ENCODE results near the gene CORO2B.

The CORO2B gene, protein sequence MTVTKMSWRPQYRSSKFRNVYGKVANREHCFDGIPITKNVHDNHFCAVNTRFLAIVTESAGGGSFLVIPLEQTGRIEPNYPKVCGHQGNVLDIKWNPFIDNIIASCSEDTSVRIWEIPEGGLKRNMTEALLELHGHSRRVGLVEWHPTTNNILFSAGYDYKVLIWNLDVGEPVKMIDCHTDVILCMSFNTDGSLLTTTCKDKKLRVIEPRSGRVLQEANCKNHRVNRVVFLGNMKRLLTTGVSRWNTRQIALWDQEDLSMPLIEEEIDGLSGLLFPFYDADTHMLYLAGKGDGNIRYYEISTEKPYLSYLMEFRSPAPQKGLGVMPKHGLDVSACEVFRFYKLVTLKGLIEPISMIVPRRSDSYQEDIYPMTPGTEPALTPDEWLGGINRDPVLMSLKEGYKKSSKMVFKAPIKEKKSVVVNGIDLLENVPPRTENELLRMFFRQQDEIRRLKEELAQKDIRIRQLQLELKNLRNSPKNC

DNA sequence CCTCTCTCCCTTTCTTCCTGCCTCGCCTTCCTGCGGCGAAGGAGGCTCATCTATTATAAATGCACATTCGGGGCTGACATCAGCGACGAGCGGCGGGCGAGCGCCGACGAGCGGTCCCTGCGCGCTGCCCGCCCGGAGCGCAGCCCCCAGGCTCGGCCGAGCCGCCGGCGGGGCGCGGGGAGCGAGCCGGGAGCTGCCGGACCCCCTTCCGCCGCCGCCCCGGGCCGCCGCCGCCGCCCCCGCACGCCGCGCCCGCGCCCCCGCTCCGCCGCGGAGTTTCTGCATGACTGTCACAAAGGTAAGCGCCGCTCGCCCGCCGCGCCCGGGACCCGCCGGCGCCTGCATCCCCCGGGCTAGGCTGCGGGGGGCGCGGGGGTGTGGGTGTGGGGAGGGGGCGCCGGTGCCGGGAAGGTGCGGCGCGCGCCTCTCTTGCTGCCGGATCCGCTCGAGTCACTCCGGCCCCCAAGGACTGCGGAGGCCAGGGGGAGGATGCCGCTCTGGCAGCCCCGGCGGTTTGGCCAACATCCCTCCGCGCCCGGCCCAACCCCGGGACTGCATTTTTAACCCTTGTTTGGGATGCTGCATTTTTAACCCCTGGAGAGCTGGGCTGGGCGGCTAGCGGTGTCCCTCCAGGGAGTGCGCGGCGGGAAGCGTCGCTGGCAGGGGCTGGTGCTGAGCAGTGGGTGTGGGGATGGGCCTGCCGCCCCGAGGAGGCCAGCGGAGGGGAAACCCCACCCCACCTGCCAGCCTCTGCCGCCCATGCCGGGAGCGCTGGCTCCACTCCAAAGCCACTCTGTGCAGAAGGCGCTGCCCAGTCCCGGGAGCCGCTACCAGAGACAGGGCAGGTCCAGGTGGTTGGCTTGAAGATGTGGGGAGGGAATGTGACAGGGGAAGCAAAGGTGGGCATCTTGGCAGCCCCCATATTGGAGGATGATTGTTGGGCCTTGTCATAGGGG is at the start of gene CORO2B:
TSS of gene CORO2B (plus strand) at position 14 of the 956 bp plus-strand sequence. CDS start at position 284, 270 bp downstream.
- DNase-seq (ENCODE audit: low spot score): no peak

DNA sequence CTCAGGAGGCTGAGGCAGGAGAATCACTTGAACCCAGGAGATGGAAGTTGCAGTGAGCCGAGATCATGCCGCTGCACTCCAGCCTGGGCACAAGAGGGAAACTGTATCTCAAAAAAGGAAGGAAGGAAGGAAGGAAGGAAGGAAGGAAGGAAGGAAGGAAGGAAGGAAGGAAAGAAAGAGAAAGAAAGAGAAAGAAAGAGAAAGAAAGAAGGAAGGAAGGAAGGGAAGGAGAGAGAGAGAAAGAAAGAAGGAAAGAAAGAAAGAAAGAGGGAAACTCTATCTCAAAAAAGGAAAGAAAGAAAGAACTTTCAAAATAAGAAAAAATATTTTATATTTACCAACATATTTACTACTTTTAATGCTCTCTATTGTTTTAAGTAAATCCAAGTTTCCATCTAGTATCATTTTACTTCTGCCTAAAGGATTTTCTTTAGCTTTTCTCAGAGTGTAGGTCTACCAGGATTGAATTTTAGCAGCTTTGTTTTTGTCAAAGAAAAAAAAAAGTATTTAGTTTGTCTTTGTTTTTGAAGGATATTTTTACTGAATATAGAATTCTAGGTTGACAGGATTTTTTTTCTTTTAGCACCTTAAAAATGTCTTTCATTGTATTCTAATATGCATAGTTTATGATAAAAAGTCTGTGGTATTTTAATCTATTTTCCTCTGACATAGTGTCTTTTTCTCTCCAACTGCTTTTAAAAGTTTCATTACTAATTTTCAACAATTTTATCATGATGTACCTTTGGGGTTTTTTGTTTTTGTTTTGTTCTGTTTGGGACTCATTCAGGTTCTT is 47.2 kb upstream of the CORO2B start:
- DNase-seq (ENCODE audit: low spot score): no peak

DNA sequence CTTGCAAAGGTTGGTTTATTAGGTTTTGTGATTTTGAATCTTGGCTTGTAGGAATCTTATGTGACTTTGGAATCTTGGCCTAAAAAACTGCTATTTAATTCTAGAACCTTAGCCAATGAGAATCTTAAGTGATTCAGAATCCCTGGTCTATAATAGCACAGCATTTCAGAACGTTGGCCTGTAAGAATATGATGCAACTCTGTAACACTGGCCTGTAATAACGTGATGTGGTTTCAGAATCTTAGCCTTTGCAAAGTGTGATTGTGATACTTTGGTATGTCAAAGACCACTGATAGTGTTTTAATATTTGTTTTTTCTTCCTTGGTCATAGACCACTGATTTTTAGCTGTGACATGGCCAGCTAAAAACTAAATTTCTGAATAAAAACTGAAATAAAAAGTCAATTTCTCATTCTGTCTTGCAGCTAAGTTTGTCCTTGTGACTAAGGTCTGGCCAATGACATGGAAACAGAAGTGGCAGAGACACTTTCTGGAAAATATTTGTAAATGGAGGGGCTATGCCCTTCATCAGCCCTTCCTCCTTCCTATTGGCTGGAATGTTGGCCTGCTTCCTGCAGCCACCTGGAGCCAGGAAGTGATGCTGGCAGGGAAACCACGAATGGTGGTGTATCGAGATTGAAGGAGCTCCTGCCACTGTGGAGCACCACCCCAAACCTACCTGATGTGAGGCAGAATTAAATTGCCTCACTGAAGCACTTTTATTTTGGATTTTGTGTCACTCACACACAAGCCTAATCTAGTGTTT is 42.3 kb upstream of the CORO2B start:
- DNase-seq (ENCODE audit: low spot score): no peak

DNA sequence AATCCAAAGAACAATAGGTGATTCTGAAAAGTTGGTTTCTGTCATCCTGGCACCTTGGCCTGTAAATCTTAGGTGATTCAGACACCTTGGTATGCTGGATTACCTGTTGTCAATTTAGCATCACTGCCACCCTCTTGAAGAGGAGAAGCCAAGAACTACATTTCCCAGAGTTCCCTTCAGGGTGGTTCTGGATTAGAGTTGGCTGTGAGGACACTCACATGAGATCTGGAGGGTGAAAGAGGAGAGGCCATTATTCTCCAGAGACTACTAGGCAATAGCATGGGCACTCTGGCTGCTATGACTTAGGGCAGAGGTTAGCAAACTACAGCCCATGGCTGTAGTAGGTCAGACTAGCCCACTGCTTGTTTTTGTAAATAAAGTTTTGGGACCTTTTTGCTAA is 41.7 kb upstream of the CORO2B start:
- DNase-seq (ENCODE audit: low spot score): no peak

DNA sequence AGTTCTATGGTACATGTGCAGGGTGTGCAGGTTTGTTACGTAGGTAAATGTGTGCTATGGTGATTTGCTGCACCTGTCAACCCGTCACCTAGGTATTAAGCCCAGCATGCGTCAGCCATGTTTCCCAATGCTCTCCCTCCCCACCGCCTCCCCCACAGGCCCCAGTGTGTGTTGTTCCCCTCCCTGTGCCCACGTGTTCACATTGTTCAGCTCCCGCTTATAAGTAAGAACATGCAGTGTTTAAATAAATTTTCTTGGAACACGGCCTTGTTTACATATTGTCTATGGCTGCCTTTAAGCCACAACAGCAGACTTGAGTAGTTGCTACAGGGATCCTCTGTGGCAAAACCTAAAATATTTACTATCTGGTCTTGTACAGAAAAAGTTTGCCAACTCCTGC is 41.3 kb upstream of the CORO2B start:
- DNase-seq (ENCODE audit: low spot score): no peak

DNA sequence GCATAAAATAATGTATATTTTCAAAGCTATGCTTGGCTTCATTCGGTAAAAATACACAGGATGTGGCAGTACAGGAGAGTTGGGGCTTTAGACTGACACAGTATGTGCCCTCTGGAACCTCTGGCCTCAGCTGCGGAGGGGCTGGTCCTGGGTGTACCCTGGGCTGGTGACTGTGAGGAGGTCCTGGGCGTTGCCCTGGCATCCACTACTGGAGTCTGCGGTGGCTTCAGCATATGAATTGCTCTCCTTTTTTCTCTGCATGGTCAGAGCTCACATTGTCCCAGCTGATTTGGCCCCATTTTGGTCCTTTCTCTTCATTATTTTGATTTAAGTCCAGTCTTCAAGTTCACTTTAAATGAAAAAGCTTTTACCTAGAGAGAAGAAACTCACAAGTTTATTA is 40.5 kb upstream of the CORO2B start:
- DNase-seq (ENCODE audit: low spot score): no peak

DNA sequence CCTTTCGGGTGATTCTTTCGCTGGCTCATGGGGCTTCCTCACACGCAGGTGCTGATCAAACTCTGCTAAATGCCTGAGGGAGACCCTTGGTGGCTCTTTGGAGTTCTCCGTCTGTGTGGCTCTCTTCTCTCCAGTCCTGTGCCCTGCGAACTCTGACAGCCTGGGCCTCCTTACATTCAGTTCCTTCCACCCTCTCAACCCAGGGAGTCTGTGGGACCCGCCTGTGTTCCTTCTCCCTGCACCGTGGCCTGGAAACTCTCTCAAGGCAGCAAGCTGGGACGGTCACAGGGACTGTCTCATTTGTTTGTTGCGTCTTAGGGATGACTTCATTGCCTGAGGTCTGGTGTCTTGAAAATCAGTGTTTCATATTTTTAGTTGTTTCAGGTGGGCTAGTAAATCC is 37.0 kb upstream of the CORO2B start:
- no peak for DNase-seq (ENCODE audit: low spot score)

DNA sequence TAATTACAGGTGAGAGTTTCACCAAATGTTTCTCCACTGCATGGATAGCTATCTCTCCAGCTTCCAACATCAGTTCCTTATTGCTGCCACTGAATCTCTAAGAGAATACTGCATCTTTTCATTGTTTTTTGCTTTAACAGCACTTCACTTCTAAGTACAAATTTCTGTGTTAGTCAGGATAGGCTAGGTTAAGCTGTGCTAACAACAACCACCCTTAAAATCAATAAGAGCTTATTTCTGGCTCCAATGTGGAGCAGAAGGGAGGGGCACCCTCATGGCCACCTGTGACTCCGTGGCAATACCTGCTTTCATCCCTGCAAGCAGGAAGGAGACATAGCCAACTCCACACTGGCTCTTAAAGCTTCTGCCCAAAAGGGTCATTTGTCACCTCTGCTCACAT is 36.4 kb upstream of the CORO2B start:
- no peak for DNase-seq (ENCODE audit: low spot score)

DNA sequence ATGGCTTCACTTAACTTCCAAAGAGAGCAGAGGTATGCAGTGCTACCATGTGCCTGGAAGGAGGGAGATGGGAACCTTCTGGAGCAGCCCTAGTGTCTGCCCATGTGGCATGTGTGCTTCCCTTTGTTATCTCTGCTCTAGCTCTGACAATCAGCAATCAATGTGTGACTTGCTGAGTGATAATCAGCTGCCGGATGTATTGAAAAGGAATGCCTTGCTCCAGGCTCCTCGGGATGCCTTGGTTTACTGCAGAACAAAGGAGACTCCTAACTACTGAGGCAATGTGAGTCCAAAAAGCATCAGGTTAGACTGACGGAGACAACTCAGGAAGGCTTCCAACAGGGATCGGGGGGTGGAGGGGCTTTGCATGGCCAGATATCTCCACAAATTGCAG is 36.0 kb upstream of the CORO2B start:
- no peak for DNase-seq (ENCODE audit: low spot score)

DNA sequence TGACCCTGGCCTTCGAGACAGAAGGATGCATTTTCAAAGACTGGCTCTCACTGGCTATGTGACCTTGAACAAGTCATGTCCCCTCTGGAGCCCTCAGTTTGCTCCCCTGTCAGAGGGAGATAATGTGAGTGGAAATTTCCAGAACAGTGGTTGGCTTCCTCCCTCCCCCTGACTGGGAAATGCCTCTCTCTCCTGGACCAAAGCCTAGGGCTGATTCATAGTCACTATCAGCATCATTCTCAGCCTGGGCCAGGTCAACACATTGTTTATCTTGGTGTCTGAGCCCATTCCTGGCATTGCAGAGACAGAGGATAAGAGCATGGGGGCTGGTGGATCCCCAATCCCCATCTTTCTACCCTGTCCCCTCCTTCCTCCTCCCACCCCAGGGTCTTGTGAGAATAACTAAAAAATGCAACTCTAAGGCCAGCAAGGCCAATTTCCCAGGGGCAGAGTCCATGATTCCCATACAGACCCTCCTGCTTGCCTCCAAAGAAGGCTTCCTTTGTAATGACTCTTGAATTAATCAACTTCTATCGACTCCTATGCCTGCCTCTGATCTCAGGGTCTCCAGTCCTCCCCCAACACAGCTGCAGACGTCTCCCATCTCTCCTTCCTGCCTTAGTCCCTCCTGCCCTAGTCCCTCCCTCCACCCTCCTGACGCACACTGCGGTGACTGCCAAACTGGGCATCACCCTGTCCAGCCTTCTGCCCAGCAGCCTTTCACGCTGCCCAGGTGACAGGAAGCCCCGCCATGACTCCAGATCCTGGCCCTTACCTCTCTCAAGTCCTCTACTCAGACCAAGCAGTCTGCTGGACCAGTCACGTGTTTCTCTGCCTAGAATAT is 35.4 kb upstream of the CORO2B start:
- no peak for DNase-seq (ENCODE audit: low spot score)

DNA sequence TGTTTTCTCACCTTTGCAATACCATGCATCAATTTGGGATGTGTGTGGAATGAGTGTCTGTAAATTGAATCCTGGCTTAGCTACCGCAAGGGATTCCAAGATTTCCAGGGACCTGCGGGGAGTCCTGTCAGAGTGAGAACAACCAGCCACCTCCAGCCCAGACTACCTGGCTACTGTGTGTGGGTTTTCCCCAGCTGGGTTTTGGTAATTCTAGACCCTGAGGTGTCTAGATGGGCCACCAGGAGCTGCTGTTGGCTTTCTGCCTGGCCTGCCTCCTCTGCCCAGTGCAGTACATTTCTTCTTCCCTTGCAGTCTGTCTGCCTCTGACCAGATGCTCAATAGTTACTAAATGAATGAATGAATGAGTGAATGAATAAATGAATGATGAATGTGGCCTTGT is 32.5 kb upstream of the CORO2B start:
- DNase-seq (ENCODE audit: low spot score): no peak

DNA sequence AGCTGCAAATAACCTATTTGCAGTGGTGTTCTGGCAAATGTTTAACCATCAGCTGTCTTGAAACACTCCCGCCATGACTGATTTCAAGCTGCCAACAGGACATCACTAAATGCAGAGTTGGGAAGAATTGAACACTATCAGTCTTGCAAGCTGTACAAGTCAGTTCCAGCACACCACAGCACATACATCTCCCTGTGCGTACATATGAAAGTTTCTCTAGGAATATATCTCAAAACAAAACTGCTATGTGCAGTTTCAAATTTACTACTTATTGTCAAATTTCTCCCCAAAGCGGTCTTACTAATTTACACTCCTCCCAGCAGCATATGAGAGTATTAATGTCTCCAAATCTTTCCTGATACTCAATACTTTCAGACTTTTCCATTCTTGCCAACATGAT is 30.4 kb upstream of the CORO2B start:
- no peak for DNase-seq (ENCODE audit: low spot score)

DNA sequence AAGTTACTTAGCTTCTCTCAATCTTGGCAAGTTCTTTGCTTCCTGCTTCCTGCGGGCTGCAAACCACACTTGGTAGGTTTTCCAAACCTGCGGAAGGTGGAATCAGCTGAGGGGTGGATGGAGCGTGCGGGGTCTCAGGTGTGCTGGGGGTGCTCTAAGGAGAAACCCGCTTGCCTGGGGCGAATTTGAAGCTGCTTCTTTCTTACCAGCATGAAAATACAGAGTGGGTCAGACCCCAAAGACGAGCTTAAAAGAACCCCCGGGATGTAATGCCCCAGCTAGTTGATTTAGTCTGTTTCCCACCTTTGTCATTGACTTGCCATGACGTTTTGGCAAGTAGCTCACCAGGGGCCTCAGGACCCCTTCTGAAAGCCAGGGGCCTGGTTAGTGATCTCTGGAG is 28.8 kb upstream of the CORO2B start:
- DNase-seq (ENCODE audit: low spot score): no peak

DNA sequence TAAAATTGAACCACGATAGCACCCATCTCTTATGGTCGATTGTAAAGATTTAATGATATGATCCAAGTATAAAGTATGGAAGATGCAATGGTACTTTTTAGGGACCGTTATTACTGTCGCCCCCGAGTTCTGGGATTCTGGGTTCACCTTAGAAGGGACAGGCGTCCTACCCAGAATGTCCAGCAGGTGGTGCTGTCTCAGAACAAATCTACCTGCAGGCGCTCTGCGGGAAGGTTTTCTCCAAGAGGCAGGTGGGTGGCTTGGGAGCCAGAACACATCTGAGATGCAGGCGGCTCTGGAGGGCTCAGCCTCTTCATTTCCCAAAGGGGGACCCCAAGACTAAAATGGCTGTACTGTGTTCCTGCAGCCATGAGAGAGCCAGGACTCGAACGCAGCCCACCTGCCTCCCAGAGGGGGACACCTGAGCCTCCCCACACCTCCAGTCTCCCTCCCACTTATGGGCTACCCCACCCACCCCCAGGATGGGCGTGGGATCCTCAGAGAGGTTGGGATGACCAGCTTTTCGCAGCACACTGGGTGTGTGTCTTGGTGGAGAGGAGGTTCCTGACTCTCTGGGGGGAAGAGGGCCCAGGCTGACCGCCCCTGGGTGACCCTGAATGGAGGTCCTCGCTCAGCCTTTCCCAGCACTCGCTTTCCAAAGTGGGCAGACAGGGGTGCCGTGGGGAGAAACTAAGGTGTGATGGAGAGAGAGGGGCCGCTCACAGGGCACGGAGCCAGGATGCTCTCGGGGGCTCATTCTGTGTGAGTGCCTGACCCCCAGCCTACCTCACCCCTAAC is 28.1 kb upstream of the CORO2B start:
- DNase-seq (ENCODE audit: low spot score): peak; percentile 69

DNA sequence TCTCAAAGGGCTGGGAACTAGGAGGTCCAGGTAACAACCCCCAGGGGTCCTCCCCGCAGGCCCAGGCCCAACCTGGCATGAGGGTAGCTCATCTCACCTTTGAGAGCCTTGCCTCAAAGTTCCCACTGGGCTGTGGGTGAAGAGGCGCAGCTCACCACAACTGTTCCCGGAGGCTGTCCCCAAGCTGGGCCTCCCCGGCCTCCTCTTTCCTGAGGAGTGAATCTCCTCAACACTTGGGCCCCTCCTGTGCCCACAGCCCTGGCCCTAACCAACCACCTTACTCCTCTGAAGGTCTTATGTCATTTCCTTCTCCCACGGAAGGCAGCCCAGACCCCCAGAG is 27.5 kb upstream of the CORO2B start:
- DNase-seq (ENCODE audit: low spot score): no peak

DNA sequence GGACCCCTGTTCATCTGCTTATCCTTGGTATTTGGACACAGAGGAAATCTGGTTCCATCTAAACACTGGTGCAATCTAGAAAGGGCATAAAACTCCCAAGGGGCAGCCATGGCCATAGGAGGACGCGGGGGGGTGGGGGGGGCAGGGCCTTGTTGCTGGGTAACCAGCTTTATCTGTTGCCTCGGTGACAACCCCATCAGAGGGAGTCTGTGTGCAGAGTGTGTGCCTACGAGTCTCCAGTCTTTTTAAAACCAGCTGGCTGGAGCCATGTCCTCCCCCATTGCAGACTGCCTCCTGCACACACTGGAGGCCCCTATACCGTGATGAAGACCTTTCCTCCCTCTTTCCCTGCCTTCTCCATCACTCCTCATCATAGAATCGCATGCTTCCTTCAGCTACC is 26.4 kb upstream of the CORO2B start:
- no peak for DNase-seq (ENCODE audit: low spot score)

DNA sequence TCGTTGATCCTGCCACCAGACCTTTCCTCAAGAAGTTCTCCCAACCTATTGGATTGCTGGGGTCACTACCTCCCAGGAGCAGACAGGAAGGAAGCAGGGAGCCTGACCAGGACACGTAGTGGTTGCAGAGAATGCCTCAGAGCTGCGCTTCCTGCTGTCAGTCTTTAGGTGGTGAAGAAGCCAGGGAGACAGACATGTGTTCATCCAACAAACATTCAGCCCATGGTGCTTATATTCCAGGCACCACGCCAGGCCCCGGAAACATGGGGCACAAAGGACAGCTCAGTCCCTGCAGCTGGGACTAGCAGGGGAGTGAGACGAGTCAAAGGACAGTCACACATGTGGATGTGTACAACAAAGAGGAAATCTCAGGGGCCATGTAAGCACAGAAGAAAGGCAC is 26.0 kb upstream of the CORO2B start:
- DNase-seq (ENCODE audit: low spot score): no peak

DNA sequence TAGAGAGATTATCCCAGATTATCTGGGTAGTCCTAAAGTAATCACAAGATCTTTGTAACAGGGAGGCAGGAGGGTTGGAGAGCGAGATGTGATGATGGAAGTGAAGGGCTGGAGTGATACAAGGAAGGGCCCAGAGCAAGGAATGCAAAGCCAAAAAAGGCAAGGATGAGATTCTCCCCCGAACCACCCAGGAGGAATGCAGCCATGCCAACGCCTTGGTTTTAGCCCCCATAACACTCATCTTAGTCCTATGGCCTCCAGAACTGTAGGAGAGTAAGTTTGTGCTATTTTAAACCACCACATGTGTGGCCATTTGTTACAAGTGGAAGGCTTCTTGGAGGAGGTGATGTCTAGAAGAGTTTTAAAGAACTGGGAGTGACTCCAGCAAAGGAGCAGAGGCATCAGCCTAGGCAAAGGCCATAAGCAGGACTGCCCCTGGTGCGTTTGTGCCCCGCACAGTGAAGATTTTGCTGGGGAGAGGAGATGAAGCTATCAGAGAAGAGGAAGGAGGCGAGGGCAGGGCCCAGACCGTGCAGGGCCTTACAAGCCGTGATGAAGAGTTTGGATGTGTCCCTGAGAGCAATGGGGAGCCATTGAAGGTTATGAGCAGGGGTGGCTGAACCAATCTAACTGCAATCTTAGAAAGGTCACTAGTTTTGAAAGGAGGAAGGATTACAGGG is 25.3 kb upstream of the CORO2B start:
- no peak for DNase-seq (ENCODE audit: low spot score)
